Measurements from ENCODE around the gene PITPNM3.

GRCh38 chr17:6506679-6507231 lies 49.6 kb downstream of the PITPNM3 start:
- TF ChIP-seq CTCF (IDR thresholded peaks at IDR 0.05) (no peak), POLR2A (IDR thresholded peaks at IDR 0.05) (no peak)
